Right kidney (tissue), 1 donor: ENCODE measurements around the gene OTOF.

Experiments used
- DNase-seq: peaks from one replicate; pipeline ENCODE4 v3.0.0-alpha.2; 2016

Gene OTOF

GRCh38 chr2:26449278-26450030, 28.5 kb downstream of the OTOF start:
- no peak for DNase-seq

- no peak for DNase-seq
These were observed 29.3 kb downstream of the OTOF start for GRCh38 chr2:26448651-26449050.

DNA sequence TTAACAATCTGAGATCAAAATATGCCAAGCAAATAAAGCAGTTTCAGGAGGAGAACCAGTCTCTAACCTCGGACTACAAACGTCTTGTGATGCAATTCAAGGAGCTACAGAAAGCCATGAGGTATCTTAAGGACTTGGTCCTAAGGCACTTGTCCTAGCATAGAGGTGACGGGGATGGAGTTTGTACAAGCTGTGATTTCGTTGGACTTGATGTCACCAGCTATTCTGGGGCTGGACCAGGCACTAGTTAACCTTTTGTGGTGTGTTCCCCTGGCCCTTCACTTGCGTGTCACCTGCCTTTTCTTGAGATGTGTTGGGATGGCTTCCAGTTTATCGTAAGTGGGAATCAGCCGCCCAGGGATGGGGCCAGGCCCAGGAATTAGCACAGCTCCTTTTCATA, 33.7 kb downstream of the OTOF start:
- no peak for DNase-seq

GRCh38 chr2:26442707-26443106, 35.2 kb downstream of the OTOF start:
- DNase-seq, result no peak

GRCh38 chr2:26442301-26442700, 35.6 kb downstream of the OTOF start:
- DNase-seq, result no peak

GRCh38 chr2:26438926-26439325, 39.0 kb downstream of the OTOF start:
- no peak for DNase-seq

GRCh38 chr2:26438526-26438925, 39.4 kb downstream of the OTOF start:
- no peak for DNase-seq

- no peak for DNase-seq
These were observed 42.8 kb downstream of the OTOF start for GRCh38 chr2:26435106-26435505.

DNA sequence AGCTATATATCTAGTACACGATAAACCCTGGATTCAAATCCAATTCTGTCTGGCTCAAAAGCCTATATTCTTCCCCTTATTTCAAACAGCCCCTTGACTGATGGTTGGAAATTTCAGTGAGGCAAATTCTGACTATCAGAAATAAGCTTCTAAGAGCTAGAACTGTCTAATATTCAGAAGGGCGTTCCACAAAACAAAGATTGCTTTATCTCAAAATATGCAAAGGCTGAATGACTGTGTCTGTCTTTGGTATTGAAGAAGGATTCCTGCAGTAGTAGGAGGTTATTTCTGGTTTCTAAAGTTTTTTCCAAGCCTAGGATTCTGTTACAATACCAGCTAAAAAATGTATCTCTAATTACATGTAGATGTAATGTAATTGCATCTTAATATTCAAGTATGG, 45.1 kb downstream of the OTOF start:
- no peak for DNase-seq

- DNase-seq, result no peak
These were observed 45.6 kb downstream of the OTOF start for GRCh38 chr2:26432363-26432762.

DNA sequence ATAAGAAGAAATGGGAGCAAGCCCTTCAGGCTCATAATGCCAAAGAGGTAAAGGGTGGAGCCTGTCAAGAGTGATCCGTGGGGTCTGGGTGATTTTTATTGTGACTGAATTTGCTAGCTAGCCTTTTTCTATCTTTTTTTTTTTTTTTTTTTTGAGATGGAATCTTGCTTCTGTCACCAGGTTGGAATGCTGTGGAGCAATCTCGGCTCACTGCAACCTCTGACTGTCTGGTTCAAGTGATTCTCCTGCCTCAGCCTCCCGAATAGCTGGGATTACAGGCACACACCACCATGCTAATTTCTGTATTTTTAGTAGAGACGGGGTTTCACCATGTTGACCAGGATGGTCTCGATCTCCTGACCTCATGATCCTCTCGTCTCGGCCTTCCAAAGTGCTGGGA, 47.1 kb downstream of the OTOF start:
- no peak for DNase-seq

DNA sequence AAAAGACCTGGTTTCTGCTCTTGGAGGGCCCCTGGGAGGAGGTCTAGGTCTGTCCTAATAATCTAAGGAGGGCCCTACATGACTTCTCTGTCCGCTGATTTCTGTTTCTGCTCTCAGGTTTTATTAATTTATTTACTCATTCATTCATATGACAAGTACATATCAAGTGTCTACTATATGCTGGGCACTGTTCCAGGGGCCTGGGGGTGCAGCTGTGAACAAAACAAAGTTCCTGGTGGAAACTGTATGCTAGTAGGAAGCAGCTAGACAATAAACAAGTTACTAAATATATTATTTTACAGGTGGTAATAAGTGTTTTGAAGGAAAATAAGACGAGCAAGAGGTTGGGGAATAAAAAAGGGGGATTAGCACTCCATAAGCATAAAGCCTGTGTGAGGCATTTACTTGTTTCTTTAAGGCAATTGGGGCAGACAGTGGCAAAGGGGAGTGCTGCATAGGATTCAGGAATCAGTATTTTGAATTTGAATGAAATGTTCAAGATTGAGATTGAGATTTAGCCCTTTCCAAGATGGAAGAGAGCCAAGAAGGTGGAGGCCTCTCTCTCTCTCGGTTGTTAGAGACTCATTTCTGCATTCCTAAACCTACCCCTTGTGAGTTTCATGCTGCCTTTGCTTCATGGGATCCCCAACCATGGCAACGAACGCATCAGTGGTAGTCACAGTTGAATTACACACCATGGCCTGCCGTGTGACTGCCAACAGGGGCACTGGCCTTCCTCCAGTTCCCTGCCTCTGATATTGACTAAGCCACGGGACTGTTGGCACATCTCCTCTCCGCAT, 47.9 kb downstream of the OTOF start:
- DNase-seq, result no peak

- DNase-seq, result no peak
These were observed 49.1 kb downstream of the OTOF start for GRCh38 chr2:26428846-26429245.

GRCh38 chr2:26424221-26424620, 53.7 kb downstream of the OTOF start:
- DNase-seq, result no peak

DNA sequence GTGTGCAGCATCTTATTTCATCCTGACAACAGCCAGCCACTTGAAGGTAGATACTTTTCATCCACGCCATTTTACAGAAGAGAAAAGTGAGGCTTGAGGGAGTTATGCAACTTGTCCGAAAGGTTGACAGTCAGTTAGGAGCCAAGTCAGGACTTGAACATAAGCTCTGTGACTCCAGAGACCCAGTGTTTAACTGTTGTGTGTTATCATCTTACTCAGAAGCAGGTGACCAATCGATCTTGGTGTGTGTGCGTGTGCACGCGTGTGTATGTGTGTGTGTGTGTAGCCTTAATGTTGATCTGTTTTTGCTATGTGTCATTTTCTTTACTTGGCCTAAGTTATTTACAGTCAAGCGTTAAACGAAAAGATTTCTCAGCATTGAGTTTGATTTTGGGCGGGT, 54.2 kb downstream of the OTOF start:
- no peak for DNase-seq

- DNase-seq, result no peak
These were observed 54.8 kb downstream of the OTOF start for GRCh38 chr2:26422947-26423629.

GRCh38 chr2:26421961-26422360, 56.0 kb downstream of the OTOF start:
- no peak for DNase-seq

GRCh38 chr2:26414311-26414710, 63.6 kb downstream of the OTOF start:
- no peak for DNase-seq

DNA sequence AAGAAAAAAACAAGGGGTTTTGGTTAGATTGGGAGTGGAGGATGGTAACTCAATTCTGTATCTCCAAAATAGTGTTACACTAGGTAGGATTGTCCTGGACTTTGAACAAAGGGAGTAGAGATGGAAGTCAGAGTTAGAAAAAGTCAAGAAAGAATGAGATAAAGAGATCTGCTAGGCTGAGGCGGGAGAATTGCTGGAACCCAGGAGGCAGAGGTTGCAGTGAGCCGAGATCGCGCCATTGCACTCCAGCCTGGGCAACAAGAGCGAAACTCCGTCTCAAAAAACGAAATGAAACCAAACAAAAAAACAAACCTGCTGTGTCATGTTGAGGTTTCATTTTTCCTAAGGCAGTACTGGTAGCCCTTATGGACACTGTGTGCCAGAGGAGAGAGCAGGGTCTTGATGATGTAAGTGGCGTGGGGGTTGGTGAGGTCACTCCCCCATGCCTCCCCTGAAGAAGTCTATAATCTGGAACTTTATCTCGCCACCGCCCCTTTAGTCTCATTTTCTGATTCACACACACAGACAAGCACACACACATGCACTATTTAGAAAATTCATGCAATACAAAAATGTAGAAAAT, 65.7 kb downstream of the OTOF start:
- no peak for DNase-seq

DNA sequence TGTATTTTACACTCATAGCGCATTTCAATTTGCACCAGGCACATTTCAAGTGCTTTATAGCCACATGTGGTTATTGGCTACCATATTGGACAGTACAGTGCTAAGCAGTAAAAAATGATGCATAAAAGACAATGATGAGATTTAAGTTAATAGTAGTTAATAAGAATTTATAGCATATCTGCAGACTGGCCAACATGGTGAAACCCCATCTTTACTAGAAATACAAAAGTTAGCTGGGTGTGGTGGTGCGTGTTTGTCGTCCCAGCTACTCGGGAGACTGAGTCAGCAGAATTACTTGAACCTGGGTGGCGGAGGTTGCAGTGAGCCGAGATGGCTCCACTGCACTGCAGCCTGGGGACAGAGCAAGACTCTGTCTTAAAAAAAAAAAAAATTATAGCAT, 66.5 kb downstream of the OTOF start:
- DNase-seq, result no peak

GRCh38 chr2:26410764-26411243, 67.1 kb downstream of the OTOF start:
- DNase-seq, result no peak

DNA sequence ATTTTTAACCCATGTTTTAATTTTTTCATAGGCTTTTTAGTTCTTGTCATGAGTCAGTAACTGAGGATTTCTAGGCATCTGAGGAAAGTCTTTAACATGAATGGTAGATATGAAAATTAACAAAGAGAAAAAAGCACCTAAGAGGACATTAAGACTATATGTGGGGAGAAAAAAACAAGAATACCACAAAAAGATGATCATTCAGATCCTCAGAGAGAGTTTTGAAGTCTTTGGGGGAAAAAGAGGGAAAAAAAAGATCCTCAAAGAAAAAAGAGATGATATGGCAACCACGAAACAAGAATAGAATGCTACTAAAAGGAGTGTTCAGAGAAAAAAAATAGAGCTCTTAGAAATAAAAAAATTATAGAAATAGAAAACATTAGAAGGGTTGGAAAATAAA, 68.1 kb downstream of the OTOF start:
- no peak for DNase-seq

- DNase-seq, result no peak
These were observed 70.4 kb downstream of the OTOF start for GRCh38 chr2:26407526-26407925.
